H1 (cell line): ENCODE data around the gene CPPED1. TPM values are rescaled to one million over a fixed set of nuclear protein-coding genes. Genes with fewer than 3 reads are reported as not detected.

Experiments used
- ASH2L ChIP-seq: fragments of 200-600, 300-600 bp; sonication (generic); IDR thresholded peaks from one replicate; pipeline ENCODE4 v1.7.1; 2017; ENCODE audit warnings: low read length
- ATF3 ChIP-seq: IDR thresholded peaks from 2 replicates; pipeline ENCODE4 v1.6.1; 2011; ENCODE audit warnings: low read depth, mild to moderate bottlenecking, low read length; ENCODE audit not compliant: insufficient read depth
- BACH1 ChIP-seq: IDR thresholded peaks from 2 replicates; pipeline ENCODE4 v1.6.1; 2012; ENCODE audit warnings: low read length, improper control_type of control experiment
- BRCA1 ChIP-seq: IDR thresholded peaks from 2 replicates; pipeline ENCODE4 v1.6.1; 2012; ENCODE audit warnings: low read depth, low read length, improper control_type of control experiment
- EGR1 ChIP-seq: IDR thresholded peaks from 2 replicates; pipeline ENCODE4 v1.6.1; 2011; ENCODE audit warnings: low read depth, low read length, borderline replicate concordance
- PHF8 ChIP-seq: fragments of 200-600 bp; sonication (generic); conservative IDR thresholded peaks from 2 replicates; pipeline ENCODE4 v1.7.1; 2012; ENCODE audit warnings: low read depth, mild to moderate bottlenecking, inconsistent platforms, low read length, moderate library complexity
- polyA plus RNA-seq, 7 experiments: library from polyadenylated mRNA; depleted of rRNA in 3 of 7; stranded (reverse) in 5 of 7; unstranded in 2 of 7; fragments of >200 nt in 5 of 7; fragments of 200-250 nt in 2 of 7; gene quantifications; 1 replicate in 5 of 7; 2 replicates in 1 of 7; 4 replicates in 1 of 7; pipeline versions ENCODE4 v1.2.1 to v1.2.3, GENCODE V29; 2011 to 2013; ENCODE audit warnings: missing spikeins in 2 of 7, mixed read lengths in 2 of 7
- total RNA-seq: library from RNA; stranded (reverse); fragmentation: NEBNext Ultra II Directional; extraction: Animal tissue kit (Norgen Biotek cat#: 25700); gene quantifications from 2 replicates; pipeline ENCODE4 v1.2.1, GENCODE V29; 2021

Gene CPPED1
- total and polyA plus RNA-seq, 2 of the 8 experiments (the other 6 are each of a cell fraction or from before 2014, with no cell fraction given) = 3.5 to 11.2 TPM

GRCh38 chr16:12781777-12782176, 21.9 kb downstream of the CPPED1 start (continued):
- no peak for TF ChIP-seq ATF3
- no peak for TF ChIP-seq EGR1
- TF ChIP-seq BACH1 = no peak
- TF ChIP-seq PHF8 = no peak
- no peak for TF ChIP-seq BRCA1
- TF ChIP-seq ASH2L = no peak
